Measurements from ENCODE around the gene YIPF4.

Gene YIPF4

GRCh38 chr2:32289165-32289999, 11.7 kb downstream of the YIPF4 start:
- no peak for TF ChIP-seq CTCF (IDR thresholded peaks at IDR 0.05)

- TF ChIP-seq CTCF (IDR thresholded peaks at IDR 0.05) = no peak
Measured at GRCh38 chr2:32290000-32290339, 12.3 kb downstream of the YIPF4 start.

- TF ChIP-seq CTCF (IDR thresholded peaks at IDR 0.05) = no peak
Measured at GRCh38 chr2:32291746-32292145, 14.0 kb downstream of the YIPF4 start.

- no peak for TF ChIP-seq CTCF (IDR thresholded peaks at IDR 0.05)
Measured at GRCh38 chr2:32310577-32310976, 32.9 kb downstream of the YIPF4 start.

- no peak for TF ChIP-seq CTCF (IDR thresholded peaks at IDR 0.05)
Measured at GRCh38 chr2:32314886-32315285, 37.2 kb downstream of the YIPF4 start.

- no peak for TF ChIP-seq CTCF (IDR thresholded peaks at IDR 0.05)
Measured at GRCh38 chr2:32330136-32330535, 52.4 kb downstream of the YIPF4 start.

GRCh38 chr2:32342801-32343200, 65.1 kb downstream of the YIPF4 start:
- no peak for TF ChIP-seq CTCF (IDR thresholded peaks at IDR 0.05)

All from LNCAP (cell line).